Suprapubic skin (tissue), 4 donors: ENCODE measurements around the gene OR51E2. TPM values are rescaled to one million over a fixed set of nuclear protein-coding genes. Genes with fewer than 3 reads are reported as not detected.

Source experiments
- DNase-seq, 2 donors: peaks; one replicate each; pipeline ENCODE4 v3.0.0-alpha.2; 2019; ENCODE audit warnings: low spot score in 2 of 2
- H3K27ac ChIP-seq: fragments of 200-600 bp; sonication (generic); one replicate; pipeline ENCODE4 v1.5.1; 2019
- H3K27me3 ChIP-seq: fragments of 200-600 bp; sonication (generic); one replicate; pipeline ENCODE4 v1.5.1; 2019
- H3K36me3 ChIP-seq: fragments of 200-600 bp; sonication (generic); one replicate; pipeline ENCODE4 v1.5.1; 2019
- H3K4me1 ChIP-seq: fragments of 200-600 bp; sonication (generic); one replicate; pipeline ENCODE4 v1.5.1; 2019
- H3K4me3 ChIP-seq: fragments of 200-600 bp; sonication (generic); one replicate; pipeline ENCODE4 v1.5.1; 2019; ENCODE audit warnings: mild to moderate bottlenecking
- H3K9me3 ChIP-seq: fragments of 200-600 bp; sonication (generic); one replicate; pipeline ENCODE4 v1.5.1; 2019
- CTCF ChIP-seq, 2 donors: fragments of 200-600 bp in 1 of 2; fragments of 450-650 bp in 1 of 2; sonication (generic) in 1 of 2; IDR thresholded peaks; one replicate each; pipeline ENCODE4 v1.5.1; 2016 to 2019; ENCODE audit warnings: antibody characterized with exemption in 2 of 2, mild to moderate bottlenecking in 1 of 2, moderate library complexity in 1 of 2
- EP300 ChIP-seq: sonication (generic); formaldehyde crosslinking; IDR thresholded peaks from one replicate; pipeline ENCODE4 v1.6.1; 2017; ENCODE audit warnings: antibody characterized with exemption
- POLR2A ChIP-seq, 2 donors: fragments of 450-650 bp; IDR thresholded peaks; one replicate each; pipeline ENCODE4 v1.6.1; 2017; ENCODE audit warnings: antibody characterized with exemption in 2 of 2, mild to moderate bottlenecking in 2 of 2, moderate library complexity in 2 of 2
- POLR2AphosphoS5 ChIP-seq, 3 donors: sonication (generic); formaldehyde crosslinking; IDR thresholded peaks; one replicate each; pipeline ENCODE4 v1.6.1; 2017; ENCODE audit warnings: antibody characterized with exemption in 3 of 3
- WGBS: methylation state at CpG from one replicate; pipeline ENCODE4 v1.1.5; 2018; 5-methylcytosine and 5-hydroxymethylcytosine counted together
- total RNA-seq, 4 donors: library from RNA; depleted of rRNA; stranded (reverse); fragments of >200 nt; gene quantifications; one replicate each; pipeline ENCODE4 v1.1.0, GENCODE V29; 2016

The OR51E2 gene
- total RNA-seq, 4 donors from 2014 or later, result not detected

- no peak overlapping the region for H3K4me3 ChIP-seq
- H3K4me1 ChIP-seq, result no peaks in the 10 kb centered on the region
- no peaks in the 10 kb centered on the region for H3K9me3 ChIP-seq
- H3K36me3 ChIP-seq, result no peaks in the 10 kb centered on the region
- TF ChIP-seq CTCF (IDR thresholded peaks at IDR 0.05), result no peak
- 52% methylated on average over 1 of the region's 1 CpG for WGBS
- DNase-seq, result no peak
- H3K27me3 ChIP-seq, result no peaks in the 10 kb centered on the region
- no peak overlapping the region for H3K27ac ChIP-seq
These were observed 15.6 kb upstream of the OR51E2 start for GRCh38 chr11:4713241-4713640.

- H3K36me3 ChIP-seq, result no peaks in the 10 kb centered on the region
- H3K27ac ChIP-seq, result no peak overlapping the region
- no peaks in the 10 kb centered on the region for H3K27me3 ChIP-seq
- H3K4me1 ChIP-seq, result no peaks in the 10 kb centered on the region
- H3K4me3 ChIP-seq, result no peak overlapping the region
- WGBS, result 63% methylated on average over 8 of the region's 8 CpGs
- H3K9me3 ChIP-seq, result no peaks in the 10 kb centered on the region
- no peak for DNase-seq
- TF ChIP-seq POLR2AphosphoS5 (IDR thresholded peaks at IDR 0.05) (no peak), POLR2A (IDR thresholded peaks at IDR 0.05) (no peak), EP300 (no peak), CTCF (IDR thresholded peaks at IDR 0.05) (no peak)
These were observed 7.2 kb upstream of the OR51E2 start for GRCh38 chr11:4704790-4705334.

- Histone ChIP-seq H3K36me3 (no peaks in the 10 kb centered on the region), H3K27ac (no peak within 1 kb of the TSS), H3K4me1 (no peaks in the 10 kb centered on the region), H3K27me3 (no peaks in the 10 kb centered on the region), H3K4me3 (no peak within 1 kb of the TSS), H3K9me3 (no peaks in the 10 kb centered on the region)
- no peak for TF ChIP-seq CTCF (IDR thresholded peaks at IDR 0.05)
- TF ChIP-seq EP300, result no peak
- no peak for TF ChIP-seq POLR2AphosphoS5 (IDR thresholded peaks at IDR 0.05)
- no peak for TF ChIP-seq POLR2A (IDR thresholded peaks at IDR 0.05)
- WGBS, result 38% methylated on average over 5 of the region's 5 CpGs
- no peak for DNase-seq
These were observed 6.6 kb upstream of the OR51E2 start, which contains the start of gene MMP26 for GRCh38 chr11:4704054-4704789. Gene MMP26 (plus strand): TSS chr11:4704784.

- Histone ChIP-seq H3K4me3 (no peak overlapping the region), H3K4me1 (no peaks in the 10 kb centered on the region), H3K36me3 (no peaks in the 10 kb centered on the region), H3K27ac (no peak overlapping the region), H3K9me3 (no peaks in the 10 kb centered on the region), H3K27me3 (no peaks in the 10 kb centered on the region)
- DNase-seq, result no peak
- 70% methylated on average over 1 of the region's 1 CpG for WGBS
- TF ChIP-seq CTCF (IDR thresholded peaks at IDR 0.05) (no peak), POLR2A (IDR thresholded peaks at IDR 0.05) (no peak), POLR2AphosphoS5 (IDR thresholded peaks at IDR 0.05) (no peak), EP300 (no peak)
These were observed 2.8 kb upstream of the OR51E2 start for GRCh38 chr11:4700436-4700820.

GRCh38 chr11:4699697-4700435 lies 2.2 kb upstream of the OR51E2 start:
- DNase-seq, result no peak
- H3K4me3 ChIP-seq, result no peak overlapping the region
- H3K36me3 ChIP-seq, result no peaks in the 10 kb centered on the region
- H3K4me1 ChIP-seq, result no peaks in the 10 kb centered on the region
- H3K27me3 ChIP-seq, result no peaks in the 10 kb centered on the region
- WGBS, result 90% methylated on average over 3 of the region's 3 CpGs
- no peak overlapping the region for H3K27ac ChIP-seq
- no peak for TF ChIP-seq POLR2A (IDR thresholded peaks at IDR 0.05)
- TF ChIP-seq CTCF (IDR thresholded peaks at IDR 0.05), result no peak
- no peak for TF ChIP-seq EP300
- no peak for TF ChIP-seq POLR2AphosphoS5 (IDR thresholded peaks at IDR 0.05)
- no peaks in the 10 kb centered on the region for H3K9me3 ChIP-seq
